Measurements from ENCODE around the gene CACNA1D.

CACNA1D gene

DNA sequence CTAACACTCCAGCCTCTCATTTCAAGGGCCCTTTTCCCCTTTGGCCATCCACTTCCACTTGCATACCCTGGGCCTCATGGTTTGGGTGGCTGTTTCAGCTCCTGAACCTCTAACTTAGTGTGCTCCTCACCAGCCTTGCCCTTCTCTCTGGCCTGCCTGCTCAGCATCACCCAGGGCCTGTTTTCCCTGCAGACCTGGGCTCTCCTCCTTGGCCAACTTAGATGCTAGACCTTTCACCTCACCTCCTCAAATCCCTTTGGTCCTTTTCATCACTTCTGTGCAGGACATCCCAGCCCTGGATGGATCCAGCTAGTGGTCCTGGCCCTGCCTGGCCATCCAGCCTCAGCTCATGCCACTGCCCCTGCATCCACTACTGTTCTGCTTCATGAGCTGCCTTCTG is 95.4 kb downstream of the CACNA1D start:
- Histone ChIP-seq H3K4me1 (ENCODE audit: insufficient read depth, low read length) (no peaks in the 10 kb centered on the region), H3K9me3 (ENCODE audit: control insufficient read depth, insufficient read depth, low read length) (no peaks in the 10 kb centered on the region), H3K9ac (ENCODE audit: low read depth, low read length) (no peak overlapping the region), H3K36me3 (ENCODE audit: insufficient read depth, low read length) (no peaks in the 10 kb centered on the region)

- no peaks in the 10 kb centered on the region for H3K36me3 ChIP-seq (ENCODE audit: insufficient read depth, low read length)
- H3K9me3 ChIP-seq (ENCODE audit: control insufficient read depth, insufficient read depth, low read length), result no peaks in the 10 kb centered on the region
- no peaks in the 10 kb centered on the region for H3K4me1 ChIP-seq (ENCODE audit: insufficient read depth, low read length)
- no peak overlapping the region for H3K9ac ChIP-seq (ENCODE audit: low read depth, low read length)
Observed at GRCh38 chr3:53590606-53591005, 96.2 kb downstream of the CACNA1D start.

DNA sequence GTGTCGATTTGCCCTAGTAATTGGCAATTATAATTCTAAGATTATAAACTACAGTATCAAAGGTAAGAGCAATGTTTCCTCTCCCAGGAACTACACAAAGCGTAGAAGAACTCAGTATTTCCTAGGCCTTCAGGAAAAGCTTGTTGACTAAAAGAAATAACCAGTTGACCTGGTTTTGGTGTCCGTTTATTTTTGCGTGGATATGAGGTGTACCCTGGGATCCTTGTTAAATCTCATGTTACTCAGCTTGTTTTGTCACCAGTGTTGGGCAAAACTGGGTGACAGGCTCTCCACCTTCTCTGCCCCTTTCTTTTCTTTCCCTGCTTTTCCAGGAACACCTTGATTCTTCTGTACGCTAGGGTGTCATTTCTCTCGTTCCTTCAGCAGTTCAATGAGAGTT is 97.2 kb downstream of the CACNA1D start:
- H3K4me1 ChIP-seq (ENCODE audit: insufficient read depth, low read length), result no peaks in the 10 kb centered on the region
- H3K9me3 ChIP-seq (ENCODE audit: control insufficient read depth, insufficient read depth, low read length), result no peaks in the 10 kb centered on the region
- H3K9ac ChIP-seq (ENCODE audit: low read depth, low read length), result no peak overlapping the region
- no peaks in the 10 kb centered on the region for H3K36me3 ChIP-seq (ENCODE audit: insufficient read depth, low read length)

DNA sequence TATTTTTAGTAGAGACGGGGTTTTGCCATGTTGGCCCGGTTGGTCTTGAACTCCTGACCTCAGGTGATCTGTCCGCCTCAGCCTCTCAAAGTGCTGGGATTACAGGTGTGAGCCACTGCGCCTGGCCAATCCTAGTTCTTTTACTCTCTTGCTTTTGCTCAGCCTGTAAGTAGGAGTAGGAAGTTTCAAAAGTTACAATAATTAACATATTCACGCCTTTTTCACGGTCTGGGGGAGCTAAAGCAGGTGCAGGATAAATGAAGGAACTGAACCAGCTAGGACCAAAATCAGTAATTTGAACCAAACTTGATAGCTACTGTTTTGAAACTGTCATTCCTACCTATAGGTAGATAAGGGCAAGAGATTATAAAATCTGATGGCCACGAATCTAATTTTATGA is 98.5 kb downstream of the CACNA1D start:
- Histone ChIP-seq H3K9ac (ENCODE audit: low read depth, low read length) (no peak overlapping the region), H3K36me3 (ENCODE audit: insufficient read depth, low read length) (no peaks in the 10 kb centered on the region), H3K9me3 (ENCODE audit: control insufficient read depth, insufficient read depth, low read length) (no peaks in the 10 kb centered on the region), H3K4me1 (ENCODE audit: insufficient read depth, low read length) (no peaks in the 10 kb centered on the region)

DNA sequence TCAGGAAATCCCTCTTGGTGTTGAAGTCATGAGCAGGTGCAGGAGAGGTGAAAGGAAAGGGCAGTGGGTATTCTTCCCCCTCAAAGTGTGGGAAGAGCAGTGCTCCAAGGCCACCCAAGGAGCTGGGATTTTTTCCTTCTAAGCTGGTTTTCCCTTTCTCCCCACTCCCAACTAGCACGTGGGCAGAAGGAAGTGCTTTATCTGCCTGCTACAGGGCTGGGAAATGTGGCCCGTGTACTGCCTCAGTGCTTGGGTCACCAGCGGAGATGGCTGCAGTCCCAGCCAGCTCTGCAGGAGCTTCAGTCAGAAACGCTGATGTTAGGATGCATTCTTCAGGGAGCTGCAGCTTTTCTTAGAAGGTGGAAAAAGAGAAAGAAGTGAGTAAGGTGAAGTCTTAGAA is 99.2 kb downstream of the CACNA1D start:
- H3K4me1 ChIP-seq (ENCODE audit: insufficient read depth, low read length), result no peaks in the 10 kb centered on the region
- no peaks in the 10 kb centered on the region for H3K9me3 ChIP-seq (ENCODE audit: control insufficient read depth, insufficient read depth, low read length)
- H3K9ac ChIP-seq (ENCODE audit: low read depth, low read length), result no peak overlapping the region
- no peaks in the 10 kb centered on the region for H3K36me3 ChIP-seq (ENCODE audit: insufficient read depth, low read length)

- no peak overlapping the region for H3K9ac ChIP-seq (ENCODE audit: low read depth, low read length)
- H3K4me1 ChIP-seq (ENCODE audit: insufficient read depth, low read length), result no peaks in the 10 kb centered on the region
- H3K36me3 ChIP-seq (ENCODE audit: insufficient read depth, low read length), result no peaks in the 10 kb centered on the region
- no peaks in the 10 kb centered on the region for H3K9me3 ChIP-seq (ENCODE audit: control insufficient read depth, insufficient read depth, low read length)
Observed at GRCh38 chr3:53594276-53594675, 99.9 kb downstream of the CACNA1D start.

- Histone ChIP-seq H3K9me3 (ENCODE audit: control insufficient read depth, insufficient read depth, low read length) (no peaks in the 10 kb centered on the region), H3K4me1 (ENCODE audit: insufficient read depth, low read length) (no peaks in the 10 kb centered on the region), H3K9ac (ENCODE audit: low read depth, low read length) (no peak overlapping the region), H3K36me3 (ENCODE audit: insufficient read depth, low read length) (no peaks in the 10 kb centered on the region)
Observed at GRCh38 chr3:53595660-53596059, 101.2 kb downstream of the CACNA1D start.

GRCh38 chr3:53597136-53597915 is 102.9 kb downstream of the CACNA1D start:
- no peaks in the 10 kb centered on the region for H3K4me1 ChIP-seq (ENCODE audit: insufficient read depth, low read length)
- H3K9ac ChIP-seq (ENCODE audit: low read depth, low read length), result no peak overlapping the region
- no peaks in the 10 kb centered on the region for H3K9me3 ChIP-seq (ENCODE audit: control insufficient read depth, insufficient read depth, low read length)
- no peaks in the 10 kb centered on the region for H3K36me3 ChIP-seq (ENCODE audit: insufficient read depth, low read length)

DNA sequence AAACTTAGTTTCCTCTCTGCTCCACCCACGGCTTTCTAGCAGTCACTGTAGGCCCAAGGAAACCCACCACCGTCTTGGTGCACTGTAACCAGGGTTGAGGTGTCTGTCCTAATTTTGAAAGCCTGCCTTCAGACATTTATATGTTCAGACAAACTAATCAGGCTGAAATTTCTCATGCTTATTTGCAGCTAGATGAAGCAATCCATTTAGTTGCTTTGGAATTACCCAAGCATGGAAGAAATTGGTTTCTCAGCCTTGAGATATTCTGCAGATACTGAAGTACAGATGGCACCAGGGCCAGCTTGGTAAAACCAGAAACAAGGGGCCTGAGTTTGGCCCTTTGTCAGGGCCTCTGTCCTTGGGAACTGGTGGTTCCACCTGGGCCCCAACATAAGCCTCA is 105.4 kb downstream of the CACNA1D start:
- H3K9ac ChIP-seq (ENCODE audit: low read depth, low read length), result no peak overlapping the region
- H3K4me1 ChIP-seq (ENCODE audit: insufficient read depth, low read length), result no peaks in the 10 kb centered on the region
- no peaks in the 10 kb centered on the region for H3K9me3 ChIP-seq (ENCODE audit: control insufficient read depth, insufficient read depth, low read length)
- H3K36me3 ChIP-seq (ENCODE audit: insufficient read depth, low read length), result no peaks in the 10 kb centered on the region

- H3K9ac ChIP-seq (ENCODE audit: low read depth, low read length), result no peak overlapping the region
- no peaks in the 10 kb centered on the region for H3K9me3 ChIP-seq (ENCODE audit: control insufficient read depth, insufficient read depth, low read length)
- no peaks in the 10 kb centered on the region for H3K36me3 ChIP-seq (ENCODE audit: insufficient read depth, low read length)
- no peaks in the 10 kb centered on the region for H3K4me1 ChIP-seq (ENCODE audit: insufficient read depth, low read length)
Observed at GRCh38 chr3:53602866-53603265, 108.5 kb downstream of the CACNA1D start.

- Histone ChIP-seq H3K4me1 (ENCODE audit: insufficient read depth, low read length) (no peaks in the 10 kb centered on the region), H3K9me3 (ENCODE audit: control insufficient read depth, insufficient read depth, low read length) (no peaks in the 10 kb centered on the region), H3K9ac (ENCODE audit: low read depth, low read length) (no peak overlapping the region), H3K36me3 (ENCODE audit: insufficient read depth, low read length) (no peaks in the 10 kb centered on the region)
Observed at GRCh38 chr3:53604232-53604631, 109.8 kb downstream of the CACNA1D start.

- Histone ChIP-seq H3K9ac (ENCODE audit: low read depth, low read length) (no peak overlapping the region), H3K9me3 (ENCODE audit: control insufficient read depth, insufficient read depth, low read length) (no peaks in the 10 kb centered on the region), H3K4me1 (ENCODE audit: insufficient read depth, low read length) (no peaks in the 10 kb centered on the region), H3K36me3 (ENCODE audit: insufficient read depth, low read length) (no peaks in the 10 kb centered on the region)
Observed at GRCh38 chr3:53606793-53607192, 112.4 kb downstream of the CACNA1D start.

- Histone ChIP-seq H3K36me3 (ENCODE audit: insufficient read depth, low read length) (no peaks in the 10 kb centered on the region), H3K9me3 (ENCODE audit: control insufficient read depth, insufficient read depth, low read length) (no peaks in the 10 kb centered on the region), H3K9ac (ENCODE audit: low read depth, low read length) (no peak overlapping the region), H3K4me1 (ENCODE audit: insufficient read depth, low read length) (no peaks in the 10 kb centered on the region)
Observed at GRCh38 chr3:53612508-53612907, 118.1 kb downstream of the CACNA1D start.

DNA sequence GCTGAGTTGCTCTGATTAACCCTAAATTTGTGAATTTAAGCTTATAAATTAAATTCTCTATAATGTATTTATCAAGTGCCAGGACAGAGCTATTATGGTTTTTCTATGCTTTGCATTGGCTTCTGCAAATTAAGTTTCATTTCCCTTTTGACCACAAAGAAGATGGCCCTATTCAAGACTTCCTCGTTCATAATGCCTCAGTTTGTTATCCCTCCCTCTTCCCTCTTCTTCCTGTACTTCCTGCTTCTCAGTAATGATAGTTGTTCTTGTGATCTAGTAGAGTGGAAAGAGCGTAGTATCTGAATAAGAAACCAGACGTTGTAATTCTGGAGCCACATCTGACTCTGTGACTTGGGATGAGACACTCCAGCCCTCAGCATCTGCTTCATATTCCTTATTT is 118.7 kb downstream of the CACNA1D start:
- Histone ChIP-seq H3K4me1 (ENCODE audit: insufficient read depth, low read length) (no peaks in the 10 kb centered on the region), H3K36me3 (ENCODE audit: insufficient read depth, low read length) (no peaks in the 10 kb centered on the region), H3K9me3 (ENCODE audit: control insufficient read depth, insufficient read depth, low read length) (no peaks in the 10 kb centered on the region), H3K9ac (ENCODE audit: low read depth, low read length) (no peak overlapping the region)

DNA sequence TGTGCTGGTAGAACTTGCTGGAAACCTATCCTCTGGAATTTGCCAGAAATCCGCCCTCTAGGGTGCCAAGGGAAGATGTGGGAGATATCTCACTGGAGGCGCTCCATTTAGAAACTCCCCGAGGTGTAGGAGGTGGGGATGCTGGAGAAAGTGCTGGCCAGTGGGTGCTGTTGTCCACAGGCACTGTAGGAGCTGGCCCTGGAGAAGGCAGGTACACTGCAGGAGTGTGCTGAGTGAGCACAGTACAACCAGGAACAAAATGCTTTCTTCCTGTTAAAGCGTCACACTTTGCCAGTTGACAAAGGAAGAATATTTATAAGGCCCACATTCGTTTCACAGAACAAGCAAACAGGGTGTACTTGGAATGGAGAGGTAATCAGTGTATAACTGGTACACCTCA is 119.9 kb downstream of the CACNA1D start:
- Histone ChIP-seq H3K4me1 (ENCODE audit: insufficient read depth, low read length) (no peaks in the 10 kb centered on the region), H3K36me3 (ENCODE audit: insufficient read depth, low read length) (no peaks in the 10 kb centered on the region), H3K9ac (ENCODE audit: low read depth, low read length) (no peak overlapping the region), H3K9me3 (ENCODE audit: control insufficient read depth, insufficient read depth, low read length) (no peaks in the 10 kb centered on the region)

DNA sequence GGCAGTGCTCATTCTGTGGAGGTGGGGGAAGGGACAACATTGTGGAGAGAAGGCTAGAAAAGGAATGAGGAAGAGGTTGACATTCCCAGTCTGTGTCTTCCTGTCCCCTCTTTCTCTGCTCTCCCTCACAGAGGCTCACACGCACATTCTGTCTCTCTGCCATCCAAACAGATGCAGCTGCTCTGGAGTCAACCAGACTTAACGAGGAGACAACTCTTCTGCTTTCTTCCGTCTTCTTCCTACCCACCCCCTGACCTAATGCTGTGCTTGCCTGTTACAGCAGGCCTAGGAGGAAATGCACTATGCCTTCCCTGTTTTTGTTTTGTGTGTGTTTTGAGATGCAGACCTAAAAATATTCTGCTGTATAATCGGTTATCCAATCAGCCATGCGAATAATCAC is 121.9 kb downstream of the CACNA1D start:
- no peak overlapping the region for H3K9ac ChIP-seq (ENCODE audit: low read depth, low read length)
- no peaks in the 10 kb centered on the region for H3K36me3 ChIP-seq (ENCODE audit: insufficient read depth, low read length)
- H3K4me1 ChIP-seq (ENCODE audit: insufficient read depth, low read length), result no peaks in the 10 kb centered on the region
- H3K9me3 ChIP-seq (ENCODE audit: control insufficient read depth, insufficient read depth, low read length), result no peaks in the 10 kb centered on the region

All from ES-I3 (cell line).